ENCODE results near the gene MAST3. TPM values are rescaled to one million over a fixed set of nuclear protein-coding genes. Genes with fewer than 3 reads are reported as not detected.

MAST3 gene
- total RNA-seq, 1 experiment from 2014 or later, result 11.5 TPM

DNA sequence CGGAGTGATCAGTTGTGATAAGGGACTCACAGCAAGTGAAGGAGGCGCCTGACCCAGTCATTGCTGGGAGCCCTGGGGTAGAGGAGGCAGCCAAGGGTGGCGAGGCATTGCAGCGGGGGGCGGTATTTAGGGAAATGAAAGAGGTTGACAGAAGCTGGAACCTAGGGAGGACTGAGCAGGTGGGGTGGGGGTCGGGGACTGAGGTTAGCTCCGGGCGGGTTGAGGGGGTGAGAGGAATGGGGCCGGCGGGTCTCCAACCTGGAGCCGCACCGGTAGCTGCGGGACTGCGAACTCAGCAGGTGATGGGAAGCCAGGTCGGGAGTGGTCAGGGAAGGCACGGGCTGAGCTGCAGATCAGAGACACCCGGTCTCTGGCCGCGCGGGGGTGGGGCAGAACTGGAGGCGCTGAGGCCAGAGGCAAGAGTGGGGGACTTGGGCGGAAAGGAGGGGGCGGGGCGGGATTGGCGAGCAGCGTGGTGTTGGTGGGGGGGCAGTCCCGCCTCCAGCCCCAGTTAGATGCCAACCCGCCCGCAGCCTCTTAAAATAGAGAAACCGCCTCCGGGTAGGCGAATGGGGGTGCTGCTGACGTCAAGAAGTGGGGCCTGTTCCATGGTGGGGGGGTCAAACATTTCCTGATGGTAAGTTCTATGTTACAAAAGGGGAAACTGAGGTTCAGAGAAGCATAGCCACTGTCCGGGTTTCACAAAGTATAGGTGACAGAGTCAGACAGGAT lies 1.5 kb downstream of the MAST3 start:
- H3K4me3 Mint-ChIP-seq, result peak overlapping the region; percentile 74
- POLR2A ChIA-PET, result interaction anchor here (0.6 kb wide), 1 partner anchor 333 kb away, joined by 3 read pairs; no protein-coding TSS in a partner anchor
- H3K27me3 Mint-ChIP-seq (ENCODE audit: low read depth), result peaks cover 19% of the 10 kb centered on the region
- no peak overlapping the region for H3K27ac Mint-ChIP-seq
- ATAC-seq (peak; percentile 10), DNase-seq (ENCODE audit: low spot score) (peak; percentile 50)
- TF ChIP-seq SP1 (CRISPR knock-in tag; conservative IDR thresholded peaks at IDR 0.05) (no peak), GRHL2 (CRISPR knock-in tag; IDR thresholded peaks at IDR 0.05; ENCODE audit: insufficient replicate concordance, severe bottlenecking) (no peak), FOXJ3 (CRISPR knock-in tag; IDR thresholded peaks at IDR 0.05; ENCODE audit: borderline replicate concordance) (no peak), CBFB (CRISPR knock-in tag; IDR thresholded peaks at IDR 0.05; ENCODE audit: low read depth) (no peak), ZNF219 (CRISPR knock-in tag; IDR thresholded peaks at IDR 0.05; ENCODE audit: borderline replicate concordance) (no peak), SMAD4 (CRISPR knock-in tag; IDR thresholded peaks at IDR 0.05) (no peak), NR2C2 (CRISPR knock-in tag; IDR thresholded peaks at IDR 0.05) (no peak), TP53 (CRISPR knock-in tag; IDR thresholded peaks at IDR 0.05) (no peak), NR1H2 (CRISPR knock-in tag; IDR thresholded peaks at IDR 0.05) (no peak), KAT7 (CRISPR knock-in tag; IDR thresholded peaks at IDR 0.05; ENCODE audit: borderline replicate concordance) (no peak), ZNF121 (CRISPR knock-in tag; IDR thresholded peaks at IDR 0.05) (no peak), OVOL2 (CRISPR knock-in tag; IDR thresholded peaks at IDR 0.05; ENCODE audit: borderline replicate concordance) (no peak), CREB1 (CRISPR knock-in tag; IDR thresholded peaks at IDR 0.05) (no peak), ZBTB21 (CRISPR knock-in tag; IDR thresholded peaks at IDR 0.05; ENCODE audit: borderline replicate concordance) (no peak), NFATC4 (CRISPR knock-in tag; IDR thresholded peaks at IDR 0.05) (no peak)
- TF ChIP-seq, protein P1, sequence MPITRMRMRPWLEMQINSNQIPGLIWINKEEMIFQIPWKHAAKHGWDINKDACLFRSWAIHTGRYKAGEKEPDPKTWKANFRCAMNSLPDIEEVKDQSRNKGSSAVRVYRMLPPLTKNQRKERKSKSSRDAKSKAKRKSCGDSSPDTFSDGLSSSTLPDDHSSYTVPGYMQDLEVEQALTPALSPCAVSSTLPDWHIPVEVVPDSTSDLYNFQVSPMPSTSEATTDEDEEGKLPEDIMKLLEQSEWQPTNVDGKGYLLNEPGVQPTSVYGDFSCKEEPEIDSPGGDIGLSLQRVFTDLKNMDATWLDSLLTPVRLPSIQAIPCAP (CRISPR knock-in tag; IDR thresholded peaks at IDR 0.05), result no peak
- TF ChIP-seq, protein P2, sequence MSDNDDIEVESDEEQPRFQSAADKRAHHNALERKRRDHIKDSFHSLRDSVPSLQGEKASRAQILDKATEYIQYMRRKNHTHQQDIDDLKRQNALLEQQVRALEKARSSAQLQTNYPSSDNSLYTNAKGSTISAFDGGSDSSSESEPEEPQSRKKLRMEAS (CRISPR knock-in tag; IDR thresholded peaks at IDR 0.05), result no peak
- TF ChIP-seq, protein P3, sequence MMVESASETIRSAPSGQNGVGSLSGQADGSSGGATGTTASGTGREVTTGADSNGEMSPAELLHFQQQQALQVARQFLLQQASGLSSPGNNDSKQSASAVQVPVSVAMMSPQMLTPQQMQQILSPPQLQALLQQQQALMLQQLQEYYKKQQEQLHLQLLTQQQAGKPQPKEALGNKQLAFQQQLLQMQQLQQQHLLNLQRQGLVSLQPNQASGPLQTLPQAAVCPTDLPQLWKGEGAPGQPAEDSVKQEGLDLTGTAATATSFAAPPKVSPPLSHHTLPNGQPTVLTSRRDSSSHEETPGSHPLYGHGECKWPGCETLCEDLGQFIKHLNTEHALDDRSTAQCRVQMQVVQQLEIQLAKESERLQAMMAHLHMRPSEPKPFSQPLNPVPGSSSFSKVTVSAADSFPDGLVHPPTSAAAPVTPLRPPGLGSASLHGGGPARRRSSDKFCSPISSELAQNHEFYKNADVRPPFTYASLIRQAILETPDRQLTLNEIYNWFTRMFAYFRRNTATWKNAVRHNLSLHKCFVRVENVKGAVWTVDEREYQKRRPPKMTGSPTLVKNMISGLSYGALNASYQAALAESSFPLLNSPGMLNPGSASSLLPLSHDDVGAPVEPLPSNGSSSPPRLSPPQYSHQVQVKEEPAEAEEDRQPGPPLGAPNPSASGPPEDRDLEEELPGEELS (CRISPR knock-in tag; IDR thresholded peaks at IDR 0.05), result no peak
- TF ChIP-seq, protein P4, sequence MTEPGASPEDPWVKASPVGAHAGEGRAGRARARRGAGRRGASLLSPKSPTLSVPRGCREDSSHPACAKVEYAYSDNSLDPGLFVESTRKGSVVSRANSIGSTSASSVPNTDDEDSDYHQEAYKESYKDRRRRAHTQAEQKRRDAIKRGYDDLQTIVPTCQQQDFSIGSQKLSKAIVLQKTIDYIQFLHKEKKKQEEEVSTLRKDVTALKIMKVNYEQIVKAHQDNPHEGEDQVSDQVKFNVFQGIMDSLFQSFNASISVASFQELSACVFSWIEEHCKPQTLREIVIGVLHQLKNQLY (CRISPR knock-in tag; IDR thresholded peaks at IDR 0.05), result no peak
- no peaks in the 10 kb centered on the region for H3K36me3 Mint-ChIP-seq
- H3K4me1 Mint-ChIP-seq, result peaks cover 27% of the 10 kb centered on the region
- no peaks in the 10 kb centered on the region for H3K9me3 Mint-ChIP-seq
- CTCF ChIA-PET, result interaction anchor here (1.1 to 2.5 kb wide), 4 partner anchors 12 to 230 kb away, joined by 3 to 26 read pairs (median 6); no protein-coding TSS in a partner anchor

DNA sequence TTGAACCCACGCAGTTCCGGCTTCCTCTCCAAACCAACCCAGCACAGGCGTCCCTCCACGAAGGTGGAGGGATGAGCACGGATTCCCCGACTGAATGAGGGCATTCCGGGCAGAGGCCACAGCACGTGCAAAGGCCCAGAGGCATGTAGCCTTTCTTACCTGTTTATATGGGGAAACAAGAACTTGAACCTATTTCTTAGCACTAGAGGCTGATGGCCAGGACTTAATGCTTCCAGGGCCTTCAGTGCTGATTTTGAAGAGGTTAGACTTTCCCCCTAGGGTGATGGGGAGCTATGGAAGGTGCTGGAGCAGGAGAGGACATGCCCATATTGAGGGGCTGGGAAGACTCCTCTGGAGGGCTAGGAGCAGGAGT lies 2.0 kb downstream of the MAST3 start:
- no peak for DNase-seq (ENCODE audit: low spot score)
- Mint-ChIP-seq H3K27me3 (ENCODE audit: low read depth) (peaks cover 19% of the 10 kb centered on the region), H3K4me1 (peaks cover 28% of the 10 kb centered on the region), H3K27ac (no peak overlapping the region), H3K9me3 (no peaks in the 10 kb centered on the region), H3K36me3 (no peaks in the 10 kb centered on the region), H3K4me3 (peak overlapping the region; percentile 74)
- ATAC-seq, result no peak
- TF ChIP-seq MYBL2 (CRISPR knock-in tag; IDR thresholded peaks at IDR 0.05) (no peak), CBFB (CRISPR knock-in tag; IDR thresholded peaks at IDR 0.05; ENCODE audit: low read depth) (no peak), ZNF416 (CRISPR knock-in tag; IDR thresholded peaks at IDR 0.05) (no peak), ZNF317 (CRISPR knock-in tag; IDR thresholded peaks at IDR 0.05; ENCODE audit: borderline replicate concordance, low read depth) (no peak), GTF2I (CRISPR knock-in tag; conservative IDR thresholded peaks at IDR 0.05) (peak; percentile 88), SMAD4 (CRISPR knock-in tag; IDR thresholded peaks at IDR 0.05) (no peak), ELF4 (CRISPR knock-in tag; IDR thresholded peaks at IDR 0.05; ENCODE audit: low read depth) (no peak)
- TF ChIP-seq, protein P5, sequence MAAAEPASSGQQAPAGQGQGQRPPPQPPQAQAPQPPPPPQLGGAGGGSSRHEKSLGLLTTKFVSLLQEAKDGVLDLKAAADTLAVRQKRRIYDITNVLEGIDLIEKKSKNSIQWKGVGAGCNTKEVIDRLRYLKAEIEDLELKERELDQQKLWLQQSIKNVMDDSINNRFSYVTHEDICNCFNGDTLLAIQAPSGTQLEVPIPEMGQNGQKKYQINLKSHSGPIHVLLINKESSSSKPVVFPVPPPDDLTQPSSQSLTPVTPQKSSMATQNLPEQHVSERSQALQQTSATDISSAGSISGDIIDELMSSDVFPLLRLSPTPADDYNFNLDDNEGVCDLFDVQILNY (CRISPR knock-in tag; IDR thresholded peaks at IDR 0.05), result no peak
- TF ChIP-seq, protein P6, sequence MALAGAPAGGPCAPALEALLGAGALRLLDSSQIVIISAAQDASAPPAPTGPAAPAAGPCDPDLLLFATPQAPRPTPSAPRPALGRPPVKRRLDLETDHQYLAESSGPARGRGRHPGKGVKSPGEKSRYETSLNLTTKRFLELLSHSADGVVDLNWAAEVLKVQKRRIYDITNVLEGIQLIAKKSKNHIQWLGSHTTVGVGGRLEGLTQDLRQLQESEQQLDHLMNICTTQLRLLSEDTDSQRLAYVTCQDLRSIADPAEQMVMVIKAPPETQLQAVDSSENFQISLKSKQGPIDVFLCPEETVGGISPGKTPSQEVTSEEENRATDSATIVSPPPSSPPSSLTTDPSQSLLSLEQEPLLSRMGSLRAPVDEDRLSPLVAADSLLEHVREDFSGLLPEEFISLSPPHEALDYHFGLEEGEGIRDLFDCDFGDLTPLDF (CRISPR knock-in tag; IDR thresholded peaks at IDR 0.05), result no peak
- POLR2A ChIA-PET, result no interaction called here
- CTCF ChIA-PET, result interaction anchor here (1.1 to 2.5 kb wide), 4 partner anchors 11 to 229 kb away, joined by 3 to 26 read pairs (median 6); no protein-coding TSS in a partner anchor

Measured in WTC11 (cell line).